HEK293 (cell line): ENCODE data around the gene CBY2.

Source experiments
- CTCF ChIA-PET: fragments of 350-600 bp; formaldehyde crosslinking; extraction: SDS; loops from one replicate; lab custom pipeline; 2021; ENCODE audit warnings: antibody characterized with exemption; lab: Yijun Ruan, JAX
- POLR2A ChIA-PET: fragments of 300-600 bp; formaldehyde crosslinking; extraction: SDS; loops from one replicate; lab custom pipeline; 2020; ENCODE audit warnings: antibody characterized with exemption, inconsistent platforms; lab: Yijun Ruan, JAX
- H3K27ac ChIP-seq: fragments of 200-500 bp; sonication (Bioruptor generic); 2 replicates; pipeline ENCODE4 v1.5.1; 2014; ENCODE audit warnings: low read depth, low read length, control low read depth, inconsistent platforms; ENCODE audit errors: extremely low read depth
- H3K36me3 ChIP-seq, 2 experiments: fragments of 200-500 bp in 1 of 2; sonication (Bioruptor generic) in 1 of 2; 1 replicate in 1 of 2; 2 replicates in 1 of 2; pipeline ENCODE4 v1.5.1; 2014 to 2017; ENCODE audit warnings: inconsistent platforms in 2 of 2, low read length in 2 of 2; ENCODE audit not compliant: control insufficient read depth in 2 of 2, insufficient read depth in 1 of 2
- H3K4me1 ChIP-seq: fragments of 200-500 bp; sonication (Bioruptor generic); 2 replicates; pipeline ENCODE4 v1.5.1; 2014; ENCODE audit warnings: mild to moderate bottlenecking, low read length, inconsistent platforms; ENCODE audit not compliant: control insufficient read depth, insufficient read depth
- H3K4me3 ChIP-seq: 2 replicates; pipeline ENCODE4 v1.5.1; 2011; ENCODE audit warnings: low read depth, mild to moderate bottlenecking, control low read depth, low read length, moderate library complexity
- H3K9me3 ChIP-seq: fragments of 200-500 bp; sonication (Bioruptor generic); 2 replicates; pipeline ENCODE4 v1.5.1; 2014; ENCODE audit warnings: low read depth, low read length, inconsistent platforms; ENCODE audit not compliant: control insufficient read depth, insufficient read depth
- ATF2 ChIP-seq: fragments of 450-650 bp; formaldehyde crosslinking; IDR thresholded peaks from 2 replicates; pipeline ENCODE4 v1.5.1; 2016; ENCODE audit warnings: missing biosample characterization, missing genetic modification characterization, low read depth
- CTCF ChIP-seq: fragments of 450-650 bp; formaldehyde crosslinking; IDR thresholded peaks from 2 replicates; pipeline ENCODE4 v1.5.1; 2016; ENCODE audit warnings: missing biosample characterization, missing genetic modification characterization
- ELK4 ChIP-seq: IDR thresholded peaks from 2 replicates; pipeline ENCODE4 v1.6.1; 2011; ENCODE audit warnings: mild to moderate bottlenecking, low read depth, low read length, borderline replicate concordance
- GFI1B ChIP-seq: fragments of 450-650 bp; formaldehyde crosslinking; IDR thresholded peaks from 2 replicates; pipeline ENCODE4 v1.5.1; 2016; ENCODE audit warnings: missing biosample characterization, missing genetic modification characterization
- KLF10 ChIP-seq: fragments of 450-650 bp; IDR thresholded peaks from 2 replicates; pipeline ENCODE4 v1.5.1; 2018; ENCODE audit warnings: missing biosample characterization, mild to moderate bottlenecking, missing genetic modification characterization
- KLF9 ChIP-seq: fragments of 450-650 bp; formaldehyde crosslinking; IDR thresholded peaks from 2 replicates; pipeline ENCODE4 v1.5.1; 2016; ENCODE audit warnings: missing biosample characterization, missing genetic modification characterization, low read depth
- PRDM6 ChIP-seq: fragments of 450-650 bp; formaldehyde crosslinking; IDR thresholded peaks from 2 replicates; pipeline ENCODE4 v1.5.1; 2017; ENCODE audit warnings: missing biosample characterization, missing genetic modification characterization
- TCF7L2 ChIP-seq: IDR thresholded peaks from 2 replicates; pipeline ENCODE4 v1.6.1; 2011; ENCODE audit warnings: low read depth, mild to moderate bottlenecking, inconsistent platforms, low read length, moderate library complexity, borderline replicate concordance
- ZBTB20 ChIP-seq: fragments of 450-650 bp; formaldehyde crosslinking; IDR thresholded peaks from 2 replicates; pipeline ENCODE4 v1.5.1; 2016; ENCODE audit warnings: missing biosample characterization, missing genetic modification characterization
- ZFP69B ChIP-seq: fragments of 450-650 bp; formaldehyde crosslinking; IDR thresholded peaks from 2 replicates; pipeline ENCODE4 v1.5.1; 2016; ENCODE audit warnings: missing biosample characterization, missing genetic modification characterization
- ZNF140 ChIP-seq: fragments of 450-650 bp; formaldehyde crosslinking; IDR thresholded peaks from 2 replicates; pipeline ENCODE4 v1.5.1; 2016; ENCODE audit warnings: missing biosample characterization, missing genetic modification characterization
- ZNF202 ChIP-seq: fragments of 450-650 bp; formaldehyde crosslinking; IDR thresholded peaks from 2 replicates; pipeline ENCODE4 v1.5.1; 2016; ENCODE audit warnings: missing biosample characterization, missing genetic modification characterization, borderline replicate concordance
- ZNF221 ChIP-seq: fragments of 450-650 bp; formaldehyde crosslinking; IDR thresholded peaks from 2 replicates; pipeline ENCODE4 v1.5.1; 2017; ENCODE audit warnings: missing biosample characterization, missing genetic modification characterization, borderline replicate concordance
- ZNF266 ChIP-seq: fragments of 450-650 bp; formaldehyde crosslinking; IDR thresholded peaks from 2 replicates; pipeline ENCODE4 v1.5.1; 2016; ENCODE audit warnings: missing biosample characterization, missing genetic modification characterization, low read depth
- ZNF280C ChIP-seq: fragments of 450-650 bp; formaldehyde crosslinking; IDR thresholded peaks from 2 replicates; pipeline ENCODE4 v1.5.1; 2016; ENCODE audit warnings: missing biosample characterization, missing genetic modification characterization
- ZNF324 ChIP-seq: fragments of 450-650 bp; formaldehyde crosslinking; IDR thresholded peaks from 2 replicates; pipeline ENCODE4 v1.5.1; 2016; ENCODE audit warnings: missing biosample characterization, missing genetic modification characterization
- ZNF341 ChIP-seq: fragments of 450-650 bp; formaldehyde crosslinking; IDR thresholded peaks from 2 replicates; pipeline ENCODE4; 2016; ENCODE audit warnings: low read depth, missing biosample characterization, missing genetic modification characterization
- ZNF391 ChIP-seq: fragments of 450-650 bp; formaldehyde crosslinking; IDR thresholded peaks from 2 replicates; pipeline ENCODE4 v1.5.1; 2016; ENCODE audit warnings: low read depth, missing biosample characterization, missing genetic modification characterization, borderline replicate concordance
- ZNF433 ChIP-seq: fragments of 450-650 bp; formaldehyde crosslinking; IDR thresholded peaks from 2 replicates; pipeline ENCODE4 v1.5.1; 2016; ENCODE audit warnings: missing biosample characterization, missing genetic modification characterization, low read depth
- ZNF488 ChIP-seq: fragments of 450-650 bp; formaldehyde crosslinking; IDR thresholded peaks from 2 replicates; pipeline ENCODE4 v1.5.1; 2016; ENCODE audit warnings: missing biosample characterization, missing genetic modification characterization
- ZNF548 ChIP-seq: fragments of 450-650 bp; formaldehyde crosslinking; IDR thresholded peaks from 2 replicates; pipeline ENCODE4 v1.5.1; 2016; ENCODE audit warnings: missing biosample characterization, missing genetic modification characterization
- ZNF549 ChIP-seq: fragments of 450-650 bp; IDR thresholded peaks from 2 replicates; pipeline ENCODE4 v1.5.1; 2018; ENCODE audit warnings: missing biosample characterization, missing genetic modification characterization, mild to moderate bottlenecking, inconsistent platforms, moderate library complexity
- ZNF585B ChIP-seq: fragments of 450-650 bp; formaldehyde crosslinking; IDR thresholded peaks from 2 replicates; pipeline ENCODE4 v1.5.1; 2016; ENCODE audit warnings: missing biosample characterization, missing genetic modification characterization
- ZSCAN23 ChIP-seq: fragments of 450-650 bp; formaldehyde crosslinking; IDR thresholded peaks from 2 replicates; pipeline ENCODE4 v1.5.1; 2016; ENCODE audit warnings: missing biosample characterization, missing genetic modification characterization

Gene CBY2

GRCh38 chr13:45691251-45691650 lies 10.9 kb upstream of the CBY2 start:
- no peaks in the 10 kb centered on the region for H3K9me3 ChIP-seq
- H3K4me3 ChIP-seq = no peak overlapping the region
- H3K4me1 ChIP-seq = no peaks in the 10 kb centered on the region
- no peak for TF ChIP-seq ZNF549 (tag by site-specific recombination)
- TF ChIP-seq ATF2 (tag by site-specific recombination) = no peak
- TF ChIP-seq ZNF324 (tag by site-specific recombination) = no peak
- no peak for TF ChIP-seq ZNF221
- TF ChIP-seq ZNF266 (tag by site-specific recombination) = no peak
- TF ChIP-seq ZSCAN23 (tag by site-specific recombination) = no peak
- no peak for TF ChIP-seq ZNF280C (tag by site-specific recombination)
- TF ChIP-seq ZFP69B (tag by site-specific recombination) = no peak
- TF ChIP-seq ZNF341 (tag by site-specific recombination) = no peak
- POLR2A ChIA-PET = no interaction called here
- no peaks in the 10 kb centered on the region for H3K36me3 ChIP-seq
- H3K27ac ChIP-seq = no peak overlapping the region
- CTCF ChIA-PET = interaction anchor here (0.7 to 1.6 kb wide), 4 partner anchors 10 to 69 kb away, joined by 3 to 5 read pairs (median 4); no protein-coding TSS in a partner anchor

GRCh38 chr13:45691667-45692066 lies 10.5 kb upstream of the CBY2 start:
- Histone ChIP-seq H3K4me1 (no peaks in the 10 kb centered on the region), H3K4me3 (no peak overlapping the region), H3K27ac (no peak overlapping the region), H3K36me3 (no peaks in the 10 kb centered on the region), H3K9me3 (no peaks in the 10 kb centered on the region)
- CTCF ChIA-PET = interaction anchor here (0.6 to 1.6 kb wide), 5 partner anchors 8 to 70 kb away, joined by 3 to 5 read pairs (median 4); no protein-coding TSS in a partner anchor
- TF ChIP-seq GFI1B (no peak), PRDM6 (tag by site-specific recombination) (no peak), TCF7L2 (no peak), ZNF488 (tag by site-specific recombination) (no peak), ELK4 (no peak), CTCF (tag by site-specific recombination) (no peak), ZBTB20 (tag by site-specific recombination) (no peak), KLF9 (no peak), ZNF202 (tag by site-specific recombination) (no peak), ZNF140 (tag by site-specific recombination) (no peak), KLF10 (tag by site-specific recombination) (no peak), ZNF548 (tag by site-specific recombination) (no peak), ZNF391 (no peak), ZNF585B (tag by site-specific recombination) (no peak), ZNF433 (tag by site-specific recombination) (no peak)
- POLR2A ChIA-PET = no interaction called here
